Measurements from ENCODE around the gene B4GAT1.
"Not testable (repeated sequence)": the region's sequence is repeated elsewhere in the genome, so short reads cannot be mapped to it uniquely, and the experiment has no call there.

B4GAT1 gene

DNA sequence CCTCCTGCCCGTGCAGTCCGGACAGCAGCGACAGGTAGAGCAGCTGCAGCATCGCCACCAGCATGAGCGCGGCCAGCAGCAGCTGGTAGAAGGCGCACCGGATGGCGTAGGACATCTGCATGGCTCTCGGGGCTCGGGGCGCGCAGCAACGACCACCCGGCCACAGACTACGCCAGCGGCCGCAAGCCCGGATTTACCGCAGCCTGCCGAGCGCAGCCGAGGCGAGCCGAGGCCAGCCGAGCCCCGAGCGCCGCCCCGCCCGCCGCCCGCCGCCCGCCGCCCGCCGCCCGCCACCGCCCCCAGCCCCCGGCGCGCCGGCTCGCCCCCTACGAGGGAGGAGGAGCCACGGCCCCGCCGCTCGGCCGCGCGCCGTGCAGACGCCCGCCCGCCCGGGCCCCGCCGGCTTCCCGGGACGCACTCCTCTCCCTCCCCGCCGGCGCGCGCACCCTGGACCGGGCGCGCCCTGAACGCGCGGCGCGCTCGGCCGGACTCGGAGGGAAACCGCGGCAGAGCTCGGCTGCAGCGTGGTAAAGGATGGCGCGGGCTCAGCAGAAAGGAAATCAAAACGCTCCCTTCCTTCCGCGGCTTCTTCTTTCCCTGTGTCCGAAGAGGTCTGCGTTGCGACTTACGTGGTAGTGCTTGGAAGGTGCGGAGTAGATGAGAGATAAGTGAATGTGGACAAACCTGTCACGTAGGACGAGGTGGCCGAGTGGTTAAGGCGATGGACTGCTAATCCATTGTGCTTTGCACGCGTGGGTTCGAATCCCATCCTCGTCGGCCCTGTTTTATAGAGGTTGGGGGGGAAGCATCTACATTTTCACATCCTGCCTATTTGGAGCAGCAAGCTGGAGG is at the start of gene B4GAT1:
Gene B4GAT1 (minus strand): TSS at position 205 of the 852 bp plus-strand sequence. CDS start 84 bp downstream, at position 121.
- peak; percentile 94 for DNase-seq

DNA sequence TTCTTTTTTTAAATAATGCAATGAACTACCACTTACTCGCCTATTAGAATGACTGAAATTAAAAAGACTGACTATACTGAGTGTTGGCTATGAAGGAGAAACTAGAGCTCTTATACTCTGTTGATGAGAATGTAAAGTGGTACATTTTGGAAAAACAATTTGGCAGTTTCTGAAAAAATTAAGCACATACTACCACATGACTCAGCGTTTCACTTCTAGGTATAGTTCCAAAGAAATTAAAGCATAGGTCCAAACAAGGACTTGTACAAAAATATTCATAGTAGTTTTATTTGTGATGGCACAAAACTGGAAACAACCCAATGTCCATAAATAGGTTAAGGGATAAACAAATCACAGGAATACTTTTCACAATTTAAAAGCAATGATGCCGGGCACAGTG is 46.5 kb upstream of the B4GAT1 start:
- DNase-seq, result no peak

DNA sequence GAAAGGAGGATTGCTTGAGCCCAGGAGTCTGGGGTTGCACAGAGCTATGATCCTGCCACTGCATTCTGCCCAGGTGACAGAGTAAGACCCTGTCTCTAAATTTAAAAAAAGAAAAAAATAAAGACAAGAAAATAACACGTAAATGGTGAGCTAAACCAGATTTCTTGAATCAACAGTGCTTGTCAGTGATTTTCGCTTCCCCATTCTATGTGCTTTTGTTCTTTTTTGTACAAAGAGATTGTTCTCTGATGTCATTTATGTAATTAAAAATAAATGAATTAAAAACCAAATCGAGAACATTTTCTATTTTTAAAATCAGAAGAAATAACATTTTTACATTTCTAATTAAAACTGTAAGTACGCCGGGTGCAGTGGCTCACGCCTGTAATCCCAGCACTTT is 43.9 kb upstream of the B4GAT1 start:
- DNase-seq, result no peak

DNA sequence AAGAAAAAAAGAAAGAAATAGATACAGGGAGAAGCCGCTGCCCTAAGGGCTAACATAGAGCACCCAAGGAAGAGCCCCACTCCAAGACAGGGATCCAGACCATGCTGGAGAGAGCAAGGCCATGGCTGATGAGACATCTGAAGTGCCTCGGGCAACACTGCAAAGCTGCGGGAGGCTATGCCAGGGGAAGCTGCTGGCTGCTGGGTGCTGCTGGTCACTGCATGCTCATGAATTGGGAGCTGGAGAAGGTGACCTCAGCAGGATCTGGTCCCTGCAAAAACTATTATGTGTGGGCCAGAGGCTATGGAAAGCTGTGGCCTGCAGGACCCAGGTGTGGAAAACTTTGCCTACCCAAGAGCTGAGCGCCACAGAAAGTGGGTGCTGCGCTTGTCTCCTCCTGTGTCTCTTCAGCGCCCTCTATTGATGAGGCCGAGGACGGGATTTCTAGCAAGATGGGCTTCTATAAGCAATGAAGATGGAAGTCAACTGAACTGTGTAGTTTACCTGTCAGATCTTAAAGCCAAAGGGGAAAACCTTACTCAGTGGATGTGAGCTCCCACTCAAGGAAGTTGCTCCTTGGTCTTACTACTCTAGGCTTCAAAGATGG is 41.5 kb upstream of the B4GAT1 start:
- DNase-seq, result peak; percentile 89

DNA sequence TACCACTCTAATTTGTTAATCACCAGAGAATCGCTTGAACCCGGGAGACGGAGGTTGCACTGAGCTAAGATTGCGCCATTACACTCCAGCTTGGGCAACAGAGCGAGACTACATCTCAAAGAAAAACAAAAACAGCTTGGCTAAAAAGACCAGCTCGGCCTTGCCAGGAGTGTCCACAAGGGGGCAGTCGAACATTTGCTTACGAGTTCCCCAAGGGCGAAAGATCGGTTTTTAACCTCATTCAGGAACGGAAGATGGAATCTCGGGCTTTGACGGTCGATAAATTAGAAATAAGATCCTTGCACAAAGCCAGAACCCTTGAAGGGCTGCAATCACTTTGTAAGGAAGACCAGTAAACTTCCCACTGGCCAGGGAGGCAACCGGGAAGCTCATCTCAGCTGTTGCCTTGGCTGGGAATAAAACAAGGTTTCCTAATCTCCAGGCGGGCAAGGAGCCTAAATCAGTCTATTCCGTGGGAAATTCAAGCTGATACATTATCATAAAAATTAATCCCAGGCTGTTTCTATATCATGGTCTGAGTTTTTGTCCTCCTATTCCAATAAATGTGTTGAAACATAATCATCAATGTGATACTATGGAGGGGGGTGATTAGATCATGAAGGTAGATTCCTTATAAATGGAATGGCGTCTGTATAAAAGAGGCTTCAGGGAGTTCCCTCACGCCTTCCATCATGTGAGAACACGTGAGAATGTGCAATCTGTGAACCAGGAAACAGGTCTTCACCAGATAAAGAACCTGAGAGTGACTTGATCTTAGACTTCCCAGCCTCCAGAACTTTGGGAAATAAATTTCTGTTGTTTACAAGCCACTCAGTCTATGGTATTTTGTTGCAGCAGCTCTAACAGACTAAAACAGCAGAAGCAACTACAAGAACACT is 39.0 kb upstream of the B4GAT1 start:
- peak; percentile 88 for DNase-seq

DNA sequence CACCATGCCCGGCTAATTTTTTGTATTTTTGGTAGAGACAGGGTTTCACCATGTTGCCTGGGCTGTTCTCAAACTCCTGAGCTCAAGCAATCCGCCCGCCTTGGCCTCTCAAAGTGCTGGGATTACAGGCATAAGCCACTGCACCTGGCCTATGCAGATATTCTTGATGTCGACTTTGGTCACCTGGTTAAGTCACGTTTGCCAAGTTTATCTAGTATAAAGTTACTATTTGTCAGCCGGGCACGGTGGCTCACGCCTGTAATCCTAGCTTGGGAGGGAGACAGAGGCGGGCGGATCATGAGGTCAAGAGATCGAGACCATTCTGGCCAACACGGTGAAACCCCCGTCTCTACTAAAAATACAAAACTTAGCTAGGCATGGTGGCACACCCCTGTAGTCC is 36.9 kb upstream of the B4GAT1 start:
- DNase-seq, result not testable (repeated sequence)

DNA sequence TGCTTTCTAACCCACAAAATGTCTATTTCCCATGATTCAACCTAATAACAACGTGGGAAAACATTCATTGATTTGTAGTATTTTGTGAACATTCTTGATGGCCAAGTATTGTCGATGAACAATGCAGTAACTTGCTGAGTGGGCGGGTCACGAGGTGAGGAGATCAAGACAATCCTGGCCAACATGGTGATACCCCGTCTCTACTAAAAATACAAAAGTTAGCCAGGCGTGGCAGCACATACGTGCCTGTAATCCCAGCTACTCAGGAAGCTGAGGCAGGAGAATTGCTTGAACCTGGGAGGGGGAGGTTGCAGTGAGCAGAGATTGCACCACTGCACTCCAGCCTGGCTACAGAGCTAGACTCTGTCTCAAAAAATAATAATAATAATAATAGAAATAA is 32.8 kb upstream of the B4GAT1 start:
- DNase-seq, result peak; percentile 15

DNA sequence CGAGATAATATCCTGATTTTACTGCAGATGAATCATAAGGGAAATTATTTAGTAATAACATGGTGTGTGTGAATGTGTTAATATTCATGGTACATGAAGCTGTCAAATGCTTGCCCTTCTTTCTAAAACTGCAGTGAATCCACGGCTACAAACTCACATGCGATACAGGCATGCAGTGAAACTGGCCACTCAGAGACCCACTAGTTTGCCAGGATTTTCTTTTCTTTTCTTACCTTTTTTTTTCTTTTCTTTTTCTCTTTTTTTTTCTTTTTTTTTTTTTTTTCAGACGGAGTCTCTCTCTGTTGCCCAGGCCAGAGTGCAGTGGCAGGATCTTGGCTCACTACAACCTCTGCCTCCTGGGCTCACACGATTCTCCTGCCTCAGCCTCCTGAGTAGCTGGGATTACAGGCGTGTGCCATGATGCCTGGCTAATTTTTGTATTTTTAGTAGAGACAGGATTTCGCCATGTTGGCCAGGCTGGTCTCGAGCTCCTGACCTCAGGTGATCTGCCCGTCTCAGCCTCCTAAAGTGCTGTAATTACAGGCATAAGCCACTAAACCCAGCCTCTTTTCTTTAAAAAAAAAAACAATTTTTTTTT is 26.4 kb upstream of the B4GAT1 start:
- DNase-seq, result not testable (repeated sequence)

DNA sequence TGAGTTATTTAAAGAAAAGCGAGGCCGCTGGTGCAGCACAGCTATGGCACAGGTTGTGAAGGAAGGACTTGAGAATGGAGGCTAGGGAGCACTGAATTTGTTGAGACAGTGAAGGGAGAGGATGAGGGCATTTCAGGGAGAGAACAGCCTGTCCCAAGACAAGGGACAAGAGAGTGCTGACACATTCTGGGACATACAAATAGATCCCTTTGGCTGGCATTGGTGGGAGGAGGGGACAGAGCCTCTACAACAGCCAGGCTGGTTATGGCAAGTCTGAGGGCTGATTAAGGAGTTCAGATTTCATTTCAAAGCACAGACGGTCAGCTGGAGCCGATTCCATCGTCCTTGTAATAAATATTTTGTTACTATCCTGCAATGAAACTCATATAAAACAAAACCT is 25.8 kb upstream of the B4GAT1 start:
- DNase-seq, result no peak

DNA sequence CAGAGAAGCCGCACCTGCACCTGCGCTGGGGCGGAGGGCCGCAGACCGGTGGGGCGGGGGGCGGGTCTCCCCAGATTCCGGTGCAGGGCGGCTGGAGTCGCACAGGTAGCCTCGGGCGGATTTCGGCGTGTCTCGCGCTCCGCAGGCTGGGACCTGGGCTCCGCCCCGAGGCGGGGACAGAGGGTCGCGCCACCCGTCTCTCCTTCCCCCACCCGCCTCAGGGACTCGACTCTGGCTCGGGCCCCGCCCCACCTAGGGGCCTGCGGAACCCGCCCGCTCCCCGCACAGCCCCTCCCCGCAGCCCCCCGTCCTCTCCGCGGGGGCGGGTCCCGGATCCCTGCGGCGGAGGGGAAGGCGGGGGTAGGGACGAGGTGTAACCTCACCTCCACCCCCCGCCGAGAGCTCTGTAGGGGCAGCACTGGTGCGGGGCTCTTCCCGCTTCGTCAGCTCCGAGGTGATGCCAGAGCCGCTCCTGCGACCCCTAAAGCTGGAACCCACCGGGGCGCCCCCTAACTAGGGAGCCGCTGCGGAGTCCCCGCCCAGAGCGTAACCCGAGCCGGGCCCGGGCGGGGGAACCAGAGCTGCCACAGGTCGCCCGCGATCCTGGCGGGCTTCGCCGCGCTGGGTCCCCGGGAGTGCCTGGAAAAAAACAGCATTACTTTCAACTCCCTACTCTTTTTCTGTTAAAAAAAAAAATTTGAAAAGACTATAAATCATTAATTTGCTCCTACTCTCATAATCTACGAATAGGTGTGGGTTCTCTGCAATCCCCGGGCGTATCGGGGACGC is 24.4 kb upstream of the B4GAT1 start, which contains the start of gene SLC29A2:
Gene SLC29A2 (minus strand): TSS at position 134 of the 789 bp plus-strand sequence. CDS start 169 bp downstream, outside the sequence.
- peak; percentile 99 for DNase-seq

DNA sequence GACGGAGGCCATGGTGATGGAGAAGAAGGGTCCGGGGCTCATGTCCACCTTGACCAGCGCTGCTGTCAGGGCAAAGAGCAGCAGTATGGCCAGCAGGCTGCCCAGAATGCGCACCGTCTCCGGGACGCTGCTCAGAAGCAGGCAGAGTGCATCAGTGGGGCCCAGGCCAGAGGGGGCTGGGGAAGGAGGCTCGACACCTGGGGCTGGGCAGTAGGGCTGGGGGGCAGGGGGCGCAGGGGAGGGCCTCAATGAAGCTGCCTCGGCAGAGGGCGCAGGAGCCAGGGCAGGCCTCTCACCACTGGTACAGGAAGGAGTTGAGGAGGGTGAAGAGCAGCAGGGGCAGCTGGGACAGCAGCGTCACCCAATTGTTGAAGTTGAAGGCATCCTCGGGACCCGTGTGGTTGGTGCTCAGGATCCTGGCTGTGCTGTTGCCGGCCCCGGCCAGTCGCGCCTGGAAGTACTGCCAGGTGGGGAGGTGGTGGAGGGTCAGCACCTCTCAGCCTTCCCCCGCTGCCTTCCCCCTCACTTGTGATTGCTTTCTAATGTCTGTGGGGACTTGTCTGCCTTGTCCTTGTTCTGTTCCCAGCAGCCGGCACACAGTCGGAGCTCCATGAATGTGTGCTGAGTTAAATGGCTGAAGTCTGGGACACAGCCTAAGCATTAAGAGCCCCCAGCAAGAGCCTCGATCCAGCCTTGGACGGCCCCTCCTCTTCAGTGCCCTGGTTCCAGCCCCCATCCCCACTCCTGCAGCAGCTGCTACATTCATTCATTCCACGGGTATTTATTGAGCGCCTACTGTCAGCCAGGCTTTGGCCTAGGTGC is 21.9 kb upstream of the B4GAT1 start:
- no peak for DNase-seq

DNA sequence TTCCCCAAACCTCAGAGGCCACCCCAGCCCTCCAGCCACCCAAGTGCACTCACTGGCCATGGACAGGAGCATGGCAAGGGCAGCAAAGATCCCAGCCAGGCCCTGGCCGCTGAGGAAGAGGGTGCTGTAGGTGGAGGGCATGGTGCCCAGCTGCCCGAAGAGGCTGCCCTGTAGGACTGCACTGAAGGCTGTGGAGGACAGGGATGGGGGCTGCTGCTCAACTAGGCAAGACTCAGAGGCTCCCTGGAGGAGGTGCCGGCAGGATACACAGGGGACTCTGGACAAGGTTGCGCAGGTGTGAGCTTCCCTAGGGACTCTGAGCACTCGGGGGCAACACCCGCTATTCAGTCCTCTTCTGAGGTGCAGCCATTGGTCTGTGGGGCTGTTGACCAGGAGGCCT is 21.1 kb upstream of the B4GAT1 start:
- DNase-seq, result no peak

DNA sequence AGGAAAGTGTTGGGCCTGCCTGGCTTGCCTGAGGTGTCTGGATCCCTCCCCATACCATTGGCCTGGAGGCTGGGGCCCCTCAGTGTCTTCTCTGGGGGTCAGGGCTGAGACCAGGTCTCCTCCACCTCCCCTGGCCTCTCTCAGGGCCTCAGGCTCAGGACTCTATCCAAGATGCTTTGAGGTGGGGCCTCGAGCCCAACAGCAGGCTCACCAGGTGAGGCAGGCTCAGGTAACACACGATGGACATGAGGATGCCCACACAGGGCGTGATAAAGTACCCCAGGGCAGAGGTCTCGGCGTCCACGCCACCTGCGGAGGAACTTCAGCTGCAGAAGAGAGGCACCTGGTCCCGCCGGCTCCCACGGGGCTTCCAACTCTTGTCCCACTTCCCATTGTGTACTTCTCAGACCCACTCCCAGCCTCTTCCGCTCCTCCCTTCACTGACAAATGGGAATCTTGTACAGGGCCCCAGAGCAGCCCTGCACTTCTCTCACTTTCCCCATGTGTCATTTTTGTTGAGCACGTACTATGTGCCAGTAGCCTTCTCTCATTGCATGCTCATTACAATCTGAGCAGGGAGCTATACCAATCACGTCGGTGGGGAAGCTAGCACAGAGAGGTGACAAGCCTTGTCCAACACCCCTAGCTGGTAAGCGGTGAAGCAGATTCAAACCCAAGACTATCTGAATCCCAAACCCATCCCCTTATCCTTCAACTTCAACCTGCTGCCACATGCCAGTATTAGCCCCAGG is 20.3 kb upstream of the B4GAT1 start:
- DNase-seq, result no peak

DNA sequence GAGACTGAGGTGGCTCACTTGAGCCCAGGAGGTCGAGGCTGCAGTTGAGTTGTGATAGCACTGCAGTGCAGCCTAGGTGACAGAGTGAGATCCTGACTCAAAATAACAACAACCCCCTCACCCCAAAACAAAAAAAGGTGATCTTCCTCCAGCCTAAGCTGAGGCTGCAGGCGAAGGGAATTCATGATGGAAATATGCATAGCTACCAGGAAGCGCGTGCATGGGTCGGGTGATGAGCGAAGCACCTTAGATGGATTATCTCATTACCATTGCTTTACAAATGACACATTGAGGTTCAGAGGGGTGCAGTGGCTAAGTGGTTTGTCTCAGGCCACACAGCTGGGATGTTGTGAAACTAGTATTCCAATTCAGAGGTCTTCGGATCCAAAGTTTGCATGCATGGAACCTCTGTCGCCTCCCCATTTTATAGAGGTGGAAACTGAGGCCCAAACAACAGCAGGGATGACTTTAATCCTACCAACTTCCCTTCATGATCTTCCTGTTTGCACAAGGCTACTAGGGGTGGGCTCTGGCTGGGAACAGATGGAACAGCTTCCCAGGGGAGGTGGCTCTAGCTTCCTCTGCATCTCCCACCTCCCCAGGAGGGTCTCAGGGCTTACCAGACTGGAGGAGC is 19.5 kb upstream of the B4GAT1 start:
- DNase-seq, result no peak

DNA sequence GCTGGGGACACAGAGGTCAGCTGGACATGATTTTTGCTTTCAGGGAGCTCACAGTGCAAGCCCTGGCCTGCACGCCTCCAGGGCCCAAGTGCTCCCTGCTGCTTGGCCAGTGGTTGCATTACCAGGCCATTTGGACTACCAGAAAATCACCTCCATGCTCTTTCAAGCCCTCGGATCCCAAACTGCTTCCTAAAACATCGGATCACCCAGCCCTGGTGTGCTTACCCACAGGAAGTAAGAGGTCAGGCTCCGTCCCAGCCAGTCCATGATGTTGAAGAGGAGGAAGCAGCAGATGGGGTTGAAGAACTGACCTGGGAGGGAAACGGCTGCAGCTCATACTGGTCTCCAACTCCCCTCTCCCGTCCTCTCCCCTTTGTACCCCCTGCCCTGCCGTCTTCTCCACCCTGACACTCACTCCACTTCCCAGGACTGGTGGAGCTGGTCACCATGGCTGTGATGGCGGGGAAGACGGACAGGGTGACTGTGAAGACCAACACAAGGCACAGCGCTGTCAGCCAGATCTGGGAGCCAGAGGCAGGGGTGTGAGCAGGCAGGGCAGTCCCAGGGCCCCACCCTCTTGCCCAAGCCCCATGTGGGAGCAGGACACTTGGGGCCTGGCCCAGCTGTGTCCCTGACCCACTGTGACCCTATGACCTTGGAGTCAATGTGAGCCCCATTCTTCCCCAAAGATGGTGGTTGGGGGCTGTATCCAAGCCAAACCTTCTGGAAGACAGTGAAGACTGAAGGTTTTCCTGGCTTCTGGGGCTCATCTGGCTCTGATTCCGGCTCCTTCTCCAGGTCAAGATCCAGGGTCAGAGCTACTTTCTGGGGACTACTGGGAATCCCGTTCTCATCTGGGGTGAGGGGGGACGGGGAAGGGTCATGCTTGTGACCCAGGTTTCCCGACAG is 18.5 kb upstream of the B4GAT1 start:
- DNase-seq, result no peak

DNA sequence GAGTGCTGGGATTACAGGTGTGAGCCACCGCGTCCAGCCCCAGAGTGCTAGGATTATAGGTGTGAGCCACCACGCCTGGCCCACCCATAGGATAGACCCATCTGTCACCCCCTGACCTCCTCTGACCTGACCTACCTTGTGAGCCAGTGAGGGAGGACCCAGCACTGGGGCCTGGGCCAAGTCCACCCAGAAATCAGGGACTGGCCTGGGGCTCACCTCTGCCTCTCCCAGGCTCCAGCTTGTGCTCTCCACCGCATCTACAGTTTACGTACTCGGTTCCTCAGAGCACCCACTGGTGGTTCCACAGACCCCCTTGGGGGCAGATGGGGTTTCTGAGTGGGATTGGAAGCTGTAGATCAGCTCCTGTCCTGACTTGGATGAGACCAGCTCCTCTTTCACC is 17.7 kb upstream of the B4GAT1 start:
- no peak for DNase-seq

DNA sequence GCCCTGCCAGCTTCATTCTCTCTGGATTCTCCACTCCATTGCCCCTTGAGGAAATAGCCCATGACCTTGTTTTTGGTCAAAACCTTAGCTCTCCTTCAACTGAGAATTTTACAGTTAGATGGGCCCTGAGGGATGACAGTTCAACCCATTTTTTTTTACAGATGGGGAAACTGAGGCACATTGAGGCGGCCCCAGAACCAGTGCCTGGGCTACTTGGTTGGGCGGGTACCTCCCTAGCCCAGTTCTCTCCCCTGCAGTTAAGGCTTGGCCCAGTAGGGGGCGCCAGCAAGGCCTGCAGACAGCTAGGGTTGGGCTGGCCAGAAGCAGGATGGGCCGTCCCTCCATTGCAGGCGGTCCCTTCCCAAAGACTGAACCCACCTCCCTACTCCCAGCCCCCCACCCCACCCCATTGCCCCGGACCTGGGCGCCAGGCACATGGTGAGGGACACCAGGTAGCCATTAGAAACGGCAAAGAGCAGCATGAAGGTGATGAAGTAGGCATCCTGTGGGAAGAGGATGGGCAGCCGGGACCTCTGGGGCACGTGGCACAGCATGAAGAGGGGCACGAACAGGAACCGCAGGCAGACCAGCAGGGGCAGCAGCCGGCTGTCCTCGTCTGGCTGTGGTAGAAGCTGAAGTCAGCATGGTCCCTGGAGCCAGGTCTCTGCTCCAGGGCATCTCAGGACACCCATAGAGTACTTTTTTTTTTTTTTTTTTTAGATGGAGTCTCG is 16.5 kb upstream of the B4GAT1 start:
- peak; percentile 53 for DNase-seq

DNA sequence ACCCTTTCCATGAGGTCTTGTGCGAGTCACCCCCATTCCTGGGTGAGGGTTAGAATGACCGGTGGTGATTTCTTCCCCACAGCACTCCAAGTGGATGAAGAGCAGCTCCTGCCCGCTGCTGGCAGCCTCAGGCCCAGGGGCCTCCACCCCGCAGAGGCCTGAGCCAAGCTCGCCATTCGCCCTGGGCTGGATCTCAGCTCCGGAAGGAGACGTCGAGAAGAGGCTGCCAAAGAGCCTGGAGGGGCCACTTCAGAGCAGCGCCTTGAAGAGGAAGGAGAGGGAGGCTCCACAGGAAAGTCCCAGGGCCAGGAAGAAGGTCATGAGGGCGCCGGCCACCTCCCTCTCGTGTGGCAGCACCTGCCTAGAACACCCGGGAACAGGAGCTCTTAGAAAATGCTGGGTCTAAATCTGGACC is 15.8 kb upstream of the B4GAT1 start:
- no peak for DNase-seq
